HG03103 (cell line): ENCODE data around the gene BRMS1.
"Not testable (repeated sequence)": the region's sequence is repeated elsewhere in the genome, so short reads cannot be mapped to it uniquely, and the experiment has no call there.

Source experiments
- ATAC-seq: cut with Tn5 transposase; IDR thresholded peaks from one replicate; pipeline ENCODE4 v1.9.1; 2021; ENCODE audit warnings: low read depth; ENCODE audit not compliant: unreplicated experiment

Gene BRMS1

GRCh38 chr11:66344550-66345315 is at the start of gene BRMS1:
Gene BRMS1, minus strand, starts transcription at chr11:66345104. Its CDS starts 2,870 bp downstream, at chr11:66342234.
- ATAC-seq = peak; percentile 77

- ATAC-seq = no peak
Observed at GRCh38 chr11:66393954-66394353, 49.0 kb upstream of the BRMS1 start.

DNA sequence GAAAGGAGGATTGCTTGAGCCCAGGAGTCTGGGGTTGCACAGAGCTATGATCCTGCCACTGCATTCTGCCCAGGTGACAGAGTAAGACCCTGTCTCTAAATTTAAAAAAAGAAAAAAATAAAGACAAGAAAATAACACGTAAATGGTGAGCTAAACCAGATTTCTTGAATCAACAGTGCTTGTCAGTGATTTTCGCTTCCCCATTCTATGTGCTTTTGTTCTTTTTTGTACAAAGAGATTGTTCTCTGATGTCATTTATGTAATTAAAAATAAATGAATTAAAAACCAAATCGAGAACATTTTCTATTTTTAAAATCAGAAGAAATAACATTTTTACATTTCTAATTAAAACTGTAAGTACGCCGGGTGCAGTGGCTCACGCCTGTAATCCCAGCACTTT is 46.4 kb upstream of the BRMS1 start:
- ATAC-seq = no peak

GRCh38 chr11:66388780-66389386 is 44.0 kb upstream of the BRMS1 start:
- no peak for ATAC-seq

DNA sequence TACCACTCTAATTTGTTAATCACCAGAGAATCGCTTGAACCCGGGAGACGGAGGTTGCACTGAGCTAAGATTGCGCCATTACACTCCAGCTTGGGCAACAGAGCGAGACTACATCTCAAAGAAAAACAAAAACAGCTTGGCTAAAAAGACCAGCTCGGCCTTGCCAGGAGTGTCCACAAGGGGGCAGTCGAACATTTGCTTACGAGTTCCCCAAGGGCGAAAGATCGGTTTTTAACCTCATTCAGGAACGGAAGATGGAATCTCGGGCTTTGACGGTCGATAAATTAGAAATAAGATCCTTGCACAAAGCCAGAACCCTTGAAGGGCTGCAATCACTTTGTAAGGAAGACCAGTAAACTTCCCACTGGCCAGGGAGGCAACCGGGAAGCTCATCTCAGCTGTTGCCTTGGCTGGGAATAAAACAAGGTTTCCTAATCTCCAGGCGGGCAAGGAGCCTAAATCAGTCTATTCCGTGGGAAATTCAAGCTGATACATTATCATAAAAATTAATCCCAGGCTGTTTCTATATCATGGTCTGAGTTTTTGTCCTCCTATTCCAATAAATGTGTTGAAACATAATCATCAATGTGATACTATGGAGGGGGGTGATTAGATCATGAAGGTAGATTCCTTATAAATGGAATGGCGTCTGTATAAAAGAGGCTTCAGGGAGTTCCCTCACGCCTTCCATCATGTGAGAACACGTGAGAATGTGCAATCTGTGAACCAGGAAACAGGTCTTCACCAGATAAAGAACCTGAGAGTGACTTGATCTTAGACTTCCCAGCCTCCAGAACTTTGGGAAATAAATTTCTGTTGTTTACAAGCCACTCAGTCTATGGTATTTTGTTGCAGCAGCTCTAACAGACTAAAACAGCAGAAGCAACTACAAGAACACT is 41.5 kb upstream of the BRMS1 start:
- ATAC-seq = no peak

DNA sequence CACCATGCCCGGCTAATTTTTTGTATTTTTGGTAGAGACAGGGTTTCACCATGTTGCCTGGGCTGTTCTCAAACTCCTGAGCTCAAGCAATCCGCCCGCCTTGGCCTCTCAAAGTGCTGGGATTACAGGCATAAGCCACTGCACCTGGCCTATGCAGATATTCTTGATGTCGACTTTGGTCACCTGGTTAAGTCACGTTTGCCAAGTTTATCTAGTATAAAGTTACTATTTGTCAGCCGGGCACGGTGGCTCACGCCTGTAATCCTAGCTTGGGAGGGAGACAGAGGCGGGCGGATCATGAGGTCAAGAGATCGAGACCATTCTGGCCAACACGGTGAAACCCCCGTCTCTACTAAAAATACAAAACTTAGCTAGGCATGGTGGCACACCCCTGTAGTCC is 39.4 kb upstream of the BRMS1 start:
- ATAC-seq = not testable (repeated sequence)

DNA sequence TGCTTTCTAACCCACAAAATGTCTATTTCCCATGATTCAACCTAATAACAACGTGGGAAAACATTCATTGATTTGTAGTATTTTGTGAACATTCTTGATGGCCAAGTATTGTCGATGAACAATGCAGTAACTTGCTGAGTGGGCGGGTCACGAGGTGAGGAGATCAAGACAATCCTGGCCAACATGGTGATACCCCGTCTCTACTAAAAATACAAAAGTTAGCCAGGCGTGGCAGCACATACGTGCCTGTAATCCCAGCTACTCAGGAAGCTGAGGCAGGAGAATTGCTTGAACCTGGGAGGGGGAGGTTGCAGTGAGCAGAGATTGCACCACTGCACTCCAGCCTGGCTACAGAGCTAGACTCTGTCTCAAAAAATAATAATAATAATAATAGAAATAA is 35.4 kb upstream of the BRMS1 start:
- ATAC-seq = not testable (repeated sequence)

GRCh38 chr11:66373690-66374287 is 28.9 kb upstream of the BRMS1 start:
- not testable (repeated sequence) for ATAC-seq

DNA sequence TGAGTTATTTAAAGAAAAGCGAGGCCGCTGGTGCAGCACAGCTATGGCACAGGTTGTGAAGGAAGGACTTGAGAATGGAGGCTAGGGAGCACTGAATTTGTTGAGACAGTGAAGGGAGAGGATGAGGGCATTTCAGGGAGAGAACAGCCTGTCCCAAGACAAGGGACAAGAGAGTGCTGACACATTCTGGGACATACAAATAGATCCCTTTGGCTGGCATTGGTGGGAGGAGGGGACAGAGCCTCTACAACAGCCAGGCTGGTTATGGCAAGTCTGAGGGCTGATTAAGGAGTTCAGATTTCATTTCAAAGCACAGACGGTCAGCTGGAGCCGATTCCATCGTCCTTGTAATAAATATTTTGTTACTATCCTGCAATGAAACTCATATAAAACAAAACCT is 28.4 kb upstream of the BRMS1 start:
- no peak for ATAC-seq

- ATAC-seq = peak; percentile 49
Observed at GRCh38 chr11:66371627-66372415, 26.9 kb upstream of the BRMS1 start, which contains the start of gene SLC29A2. Gene SLC29A2, minus strand, starts transcription at chr11:66371760. Its CDS starts 169 bp downstream, at chr11:66371591.

DNA sequence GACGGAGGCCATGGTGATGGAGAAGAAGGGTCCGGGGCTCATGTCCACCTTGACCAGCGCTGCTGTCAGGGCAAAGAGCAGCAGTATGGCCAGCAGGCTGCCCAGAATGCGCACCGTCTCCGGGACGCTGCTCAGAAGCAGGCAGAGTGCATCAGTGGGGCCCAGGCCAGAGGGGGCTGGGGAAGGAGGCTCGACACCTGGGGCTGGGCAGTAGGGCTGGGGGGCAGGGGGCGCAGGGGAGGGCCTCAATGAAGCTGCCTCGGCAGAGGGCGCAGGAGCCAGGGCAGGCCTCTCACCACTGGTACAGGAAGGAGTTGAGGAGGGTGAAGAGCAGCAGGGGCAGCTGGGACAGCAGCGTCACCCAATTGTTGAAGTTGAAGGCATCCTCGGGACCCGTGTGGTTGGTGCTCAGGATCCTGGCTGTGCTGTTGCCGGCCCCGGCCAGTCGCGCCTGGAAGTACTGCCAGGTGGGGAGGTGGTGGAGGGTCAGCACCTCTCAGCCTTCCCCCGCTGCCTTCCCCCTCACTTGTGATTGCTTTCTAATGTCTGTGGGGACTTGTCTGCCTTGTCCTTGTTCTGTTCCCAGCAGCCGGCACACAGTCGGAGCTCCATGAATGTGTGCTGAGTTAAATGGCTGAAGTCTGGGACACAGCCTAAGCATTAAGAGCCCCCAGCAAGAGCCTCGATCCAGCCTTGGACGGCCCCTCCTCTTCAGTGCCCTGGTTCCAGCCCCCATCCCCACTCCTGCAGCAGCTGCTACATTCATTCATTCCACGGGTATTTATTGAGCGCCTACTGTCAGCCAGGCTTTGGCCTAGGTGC is 24.4 kb upstream of the BRMS1 start:
- ATAC-seq = no peak

DNA sequence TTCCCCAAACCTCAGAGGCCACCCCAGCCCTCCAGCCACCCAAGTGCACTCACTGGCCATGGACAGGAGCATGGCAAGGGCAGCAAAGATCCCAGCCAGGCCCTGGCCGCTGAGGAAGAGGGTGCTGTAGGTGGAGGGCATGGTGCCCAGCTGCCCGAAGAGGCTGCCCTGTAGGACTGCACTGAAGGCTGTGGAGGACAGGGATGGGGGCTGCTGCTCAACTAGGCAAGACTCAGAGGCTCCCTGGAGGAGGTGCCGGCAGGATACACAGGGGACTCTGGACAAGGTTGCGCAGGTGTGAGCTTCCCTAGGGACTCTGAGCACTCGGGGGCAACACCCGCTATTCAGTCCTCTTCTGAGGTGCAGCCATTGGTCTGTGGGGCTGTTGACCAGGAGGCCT is 23.6 kb upstream of the BRMS1 start:
- ATAC-seq = no peak

GRCh38 chr11:66367561-66368312 is 22.8 kb upstream of the BRMS1 start:
- ATAC-seq = no peak

GRCh38 chr11:66366844-66367477 is 22.1 kb upstream of the BRMS1 start:
- ATAC-seq = no peak

- no peak for ATAC-seq
Observed at GRCh38 chr11:66365711-66366619, 21.1 kb upstream of the BRMS1 start.

- no peak for ATAC-seq
Observed at GRCh38 chr11:66365166-66365565, 20.3 kb upstream of the BRMS1 start.
